ENCODE data around the gene HDC.

DNA sequence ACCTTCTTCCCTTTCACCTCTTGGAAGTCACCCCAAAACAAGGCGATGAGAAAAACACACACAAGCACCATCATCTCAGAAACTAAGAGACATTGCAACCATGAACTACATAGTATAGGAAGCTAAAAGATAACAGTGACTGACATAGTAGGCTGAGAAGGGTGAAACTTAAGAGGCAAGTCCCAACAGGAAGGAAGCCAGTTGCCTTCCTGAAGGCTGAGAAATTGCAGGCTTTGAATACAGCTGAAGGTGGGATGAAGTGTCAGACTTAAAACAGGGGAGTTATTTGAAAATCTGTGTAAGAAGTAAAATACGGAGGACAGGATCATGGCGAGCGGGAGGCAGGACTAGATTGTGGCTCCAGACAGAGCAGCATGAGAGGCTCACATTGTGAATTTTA lies 55.7 kb downstream of the HDC start:
- no peak for TF ChIP-seq POLR2A (IDR thresholded peaks at IDR 0.05; ENCODE audit: low read depth, low read length)
- TF ChIP-seq TAF1 (IDR thresholded peaks at IDR 0.05; ENCODE audit: low read depth, low read length): no peak
- no peak for TF ChIP-seq POLR2AphosphoS5 (IDR thresholded peaks at IDR 0.05; ENCODE audit: low read depth, low read length)

Data from GM12891 (cell line).